GM21367 (cell line): ENCODE measurements around the gene CCNDBP1.

Source experiments
- ATAC-seq: cut with Tn5 transposase; IDR thresholded peaks from one replicate; pipeline ENCODE4 v1.9.1; 2021; ENCODE audit not compliant: unreplicated experiment

Gene CCNDBP1

DNA sequence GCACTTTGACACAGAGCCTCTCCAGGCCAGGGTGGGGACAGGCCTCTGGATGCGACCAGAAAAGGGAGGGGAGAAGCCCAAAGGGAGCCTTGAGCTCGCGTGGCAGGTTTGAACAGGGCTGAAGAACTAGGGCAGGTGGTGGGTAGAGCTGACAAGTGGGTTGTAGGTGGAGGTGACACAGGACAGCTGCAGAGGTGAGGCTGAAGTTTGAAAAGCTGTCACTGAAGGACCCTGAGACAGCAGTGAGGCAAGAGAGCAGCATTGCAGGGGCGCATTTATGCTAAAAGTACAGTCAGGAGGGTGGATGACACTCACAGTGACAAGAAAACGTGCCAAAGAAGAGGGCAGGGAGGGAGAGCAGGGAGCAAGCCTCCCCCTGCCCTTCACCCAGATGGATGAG, 57.4 kb downstream of the CCNDBP1 start:
- no peak for ATAC-seq

DNA sequence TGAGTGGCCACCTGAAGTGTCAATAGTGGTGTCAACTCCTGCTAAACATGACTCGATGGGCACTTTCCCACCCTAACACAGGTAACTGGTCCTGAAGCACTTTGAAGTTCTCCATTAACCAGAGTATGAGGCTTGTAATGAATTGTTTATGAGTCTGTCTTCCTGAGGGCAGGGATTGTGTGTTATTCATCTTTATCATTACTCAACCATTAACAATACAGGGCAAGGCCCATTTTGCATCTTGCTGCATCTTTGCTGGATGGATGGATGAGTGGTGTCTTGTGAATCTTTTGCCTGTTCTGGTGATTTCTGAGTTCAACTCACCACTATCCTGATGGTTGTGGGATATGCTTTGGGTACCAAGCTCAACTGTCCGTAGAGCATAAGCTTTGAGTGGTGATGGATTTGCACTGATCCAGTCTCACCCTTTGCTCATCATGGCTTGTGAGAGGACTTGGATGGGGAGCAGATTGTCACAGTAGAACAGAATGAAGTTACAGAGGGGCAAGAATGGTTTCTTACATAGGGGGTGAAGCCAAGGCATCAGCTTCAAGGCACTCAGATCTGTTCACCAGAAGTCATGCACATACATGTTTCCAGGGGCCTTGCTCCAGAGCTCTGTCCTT, 57.9 kb downstream of the CCNDBP1 start:
- ATAC-seq: no peak

DNA sequence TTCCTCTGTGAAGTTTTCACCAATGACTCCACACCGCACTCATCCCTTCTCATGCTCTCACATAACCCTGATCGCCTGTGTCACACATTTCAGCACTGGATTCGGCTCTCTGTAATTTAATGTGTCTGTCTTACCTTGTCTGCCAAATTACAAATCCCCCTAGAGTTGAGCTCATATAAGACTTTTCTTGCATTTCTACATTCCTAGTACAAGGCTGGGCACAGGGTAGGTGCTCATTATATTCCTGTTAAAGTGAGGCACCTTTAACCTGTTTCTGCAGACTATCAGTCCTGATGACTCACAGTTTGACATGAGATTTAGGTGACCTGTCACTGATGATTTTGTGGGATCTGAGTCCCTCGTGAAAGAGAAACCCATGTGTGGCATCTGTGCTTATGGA, 58.9 kb downstream of the CCNDBP1 start:
- ATAC-seq: no peak

DNA sequence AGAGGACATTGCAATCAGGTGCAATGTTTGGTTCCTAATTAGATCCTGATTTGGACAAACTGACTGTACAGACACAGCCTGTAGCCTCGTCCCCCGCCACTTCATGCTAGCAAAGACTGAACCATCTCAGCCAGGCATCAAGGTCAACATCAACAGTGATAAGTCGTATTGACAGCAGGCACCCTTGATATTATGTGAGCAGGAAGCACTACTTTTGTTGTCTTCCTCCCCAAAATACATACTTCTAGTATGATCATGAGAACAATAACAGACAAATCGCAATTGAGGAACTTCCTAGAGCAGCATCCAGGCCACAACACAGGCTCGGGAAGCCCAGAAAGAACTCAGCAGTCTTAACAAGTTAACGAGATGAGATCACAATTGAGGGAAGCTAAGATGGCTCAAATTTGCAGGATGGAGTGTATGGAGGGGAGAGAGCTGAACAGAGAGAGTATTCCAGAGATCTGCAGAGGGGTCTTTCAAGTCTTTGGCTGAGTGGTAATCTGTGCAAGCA, 61.1 kb downstream of the CCNDBP1 start:
- ATAC-seq: no peak
